ENCODE results near the gene UNC5B.
"Not testable (repeated sequence)": the region's sequence is repeated elsewhere in the genome, so short reads cannot be mapped to it uniquely, and the experiment has no call there.

The UNC5B gene

GRCh38 chr10:71270301-71271220 is 58.2 kb downstream of the UNC5B start:
- DNase-seq, result peak; percentile 51

- no peak for DNase-seq
These were observed 59.3 kb downstream of the UNC5B start for GRCh38 chr10:71271662-71272055.

GRCh38 chr10:71272056-71272771 is 59.8 kb downstream of the UNC5B start:
- no peak for DNase-seq

- not testable (repeated sequence) for DNase-seq
These were observed 60.6 kb downstream of the UNC5B start for GRCh38 chr10:71272974-71273373.

- DNase-seq, result no peak
These were observed 61.1 kb downstream of the UNC5B start for GRCh38 chr10:71273506-71273905.

DNA sequence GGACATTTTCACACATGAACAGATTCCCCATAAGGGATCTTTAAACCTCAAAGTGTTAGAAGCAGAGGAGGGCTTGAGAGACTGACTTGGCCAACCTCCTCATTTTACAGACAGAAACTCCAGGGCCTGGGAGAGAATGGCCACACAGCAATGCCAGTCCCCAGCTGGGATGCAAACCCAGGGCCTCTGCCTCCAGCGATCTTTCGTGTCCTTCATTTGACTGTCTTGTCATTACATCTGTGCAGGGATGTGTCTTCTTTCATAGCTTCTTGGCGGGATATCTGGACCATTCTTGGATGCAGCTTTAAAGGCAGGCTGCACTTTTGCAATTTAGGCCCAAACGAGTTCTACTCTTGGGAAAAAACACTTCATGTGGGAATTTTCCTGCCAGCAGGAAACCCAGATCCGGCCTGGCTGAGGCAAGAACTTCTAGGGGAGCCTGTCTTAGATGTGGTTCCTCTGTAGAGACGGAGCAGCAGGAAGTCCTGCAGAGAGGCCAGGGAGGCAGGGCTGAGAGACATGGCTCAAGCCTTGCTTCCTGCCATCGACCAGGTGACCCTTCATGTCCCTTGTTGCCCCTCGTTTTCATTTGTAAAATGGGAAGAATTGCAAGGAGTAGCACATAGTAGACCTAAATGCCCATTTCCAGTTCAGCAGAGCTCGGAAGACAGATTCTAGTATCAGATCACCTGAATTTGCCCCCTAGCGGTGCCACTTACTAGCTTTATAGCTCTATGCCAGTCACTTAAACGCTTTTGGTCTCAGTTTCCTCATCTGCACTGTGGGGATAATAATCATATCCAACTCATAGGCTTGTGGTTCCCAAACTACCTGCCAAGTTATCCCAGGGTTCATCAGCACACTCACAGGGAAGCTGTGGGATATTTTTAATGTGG is 62.8 kb downstream of the UNC5B start:
- no peak for DNase-seq

DNA sequence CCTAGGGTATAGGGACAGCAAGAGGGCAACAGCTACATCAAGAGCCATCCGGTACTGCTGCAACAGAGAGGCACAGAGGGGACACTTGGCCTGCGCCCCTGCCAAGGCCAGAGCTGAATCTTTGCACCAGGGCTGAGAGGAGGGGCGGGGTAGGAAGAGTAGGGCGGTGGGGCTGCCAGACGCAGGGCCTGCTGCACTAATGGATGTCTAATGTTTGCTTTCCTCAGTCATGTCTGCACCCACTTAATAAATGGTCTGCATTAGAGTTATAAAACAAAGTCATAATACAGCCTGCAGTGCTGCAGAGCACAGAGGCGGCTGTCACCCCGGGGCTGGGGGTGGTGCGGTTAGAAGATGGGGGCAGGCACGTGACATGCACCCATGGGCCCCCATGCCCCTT is 64.5 kb downstream of the UNC5B start:
- no peak for DNase-seq

- DNase-seq, result no peak
These were observed 65.7 kb downstream of the UNC5B start for GRCh38 chr10:71277914-71278665.

DNA sequence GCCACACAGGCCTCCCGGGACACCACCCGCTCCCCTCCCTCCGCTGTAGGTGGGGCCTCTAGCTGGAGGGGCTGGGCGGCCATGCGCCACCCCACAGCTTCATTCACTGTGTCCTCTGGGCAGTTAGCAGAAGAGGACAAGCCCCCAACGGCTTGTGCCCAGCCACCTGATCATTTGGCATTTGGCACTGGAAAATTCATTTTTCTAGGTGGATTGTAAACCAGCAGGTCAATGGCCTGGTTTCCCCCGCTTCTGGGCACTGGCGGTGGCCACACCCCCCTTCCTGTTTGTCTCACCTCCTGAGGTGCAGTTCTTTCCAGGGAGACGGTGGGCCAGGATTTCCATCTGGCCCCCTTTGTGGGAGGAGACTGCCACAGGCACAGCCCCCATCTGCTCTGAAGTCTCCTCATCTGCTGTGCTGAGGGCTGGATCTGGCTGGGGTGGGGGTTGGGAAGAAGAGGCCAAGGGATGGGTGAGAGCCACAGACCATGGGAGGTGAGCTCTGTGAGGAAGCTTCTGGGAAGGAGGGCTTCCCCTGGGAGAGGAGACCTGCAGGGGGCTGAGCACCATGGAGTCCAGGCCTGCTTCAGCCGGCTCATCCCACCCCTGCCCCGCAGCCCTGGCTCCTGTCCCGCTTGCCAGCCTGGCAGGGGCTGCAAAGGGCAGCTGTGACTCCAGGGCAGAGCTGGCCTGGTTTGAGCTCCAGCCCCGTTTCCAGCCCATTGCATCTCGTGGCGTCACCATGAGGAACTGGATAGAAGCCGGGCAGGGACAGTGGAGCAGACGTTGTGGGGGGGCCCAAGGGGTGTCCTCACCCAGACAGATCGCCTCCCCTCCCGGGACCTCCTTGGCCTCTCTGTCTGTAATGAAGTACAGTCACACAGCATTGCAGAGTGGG is 66.6 kb downstream of the UNC5B start:
- DNase-seq, result no peak

- no peak for DNase-seq
These were observed 67.3 kb downstream of the UNC5B start for GRCh38 chr10:71279590-71280170.

- DNase-seq, result no peak
These were observed 67.8 kb downstream of the UNC5B start for GRCh38 chr10:71280216-71280615.

- DNase-seq, result no peak
These were observed 68.5 kb downstream of the UNC5B start for GRCh38 chr10:71280825-71281224.

GRCh38 chr10:71281646-71282322 is 69.4 kb downstream of the UNC5B start:
- DNase-seq, result no peak

GRCh38 chr10:71282323-71282680 is 69.9 kb downstream of the UNC5B start:
- DNase-seq, result no peak

DNA sequence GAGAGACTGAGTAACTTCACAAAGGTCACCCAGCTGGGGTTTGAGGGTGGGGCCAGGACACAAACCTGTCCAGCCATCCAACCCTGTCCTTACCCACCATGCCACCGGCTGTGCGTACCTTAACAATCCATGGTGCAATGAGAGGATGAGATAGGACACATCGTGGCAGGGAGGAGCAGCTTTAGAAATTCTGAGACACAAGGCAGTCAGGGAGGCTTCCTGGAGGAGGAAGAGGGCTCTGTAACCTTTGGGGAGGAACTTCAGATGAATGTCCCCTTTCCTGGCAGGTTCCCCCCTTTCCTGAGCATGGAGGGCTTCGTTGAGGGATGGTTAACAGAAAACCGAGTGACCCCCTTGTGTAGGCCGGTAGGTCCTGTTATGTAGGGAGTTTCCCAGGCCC is 71.0 kb downstream of the UNC5B start:
- no peak for DNase-seq

- no peak for DNase-seq
These were observed 71.5 kb downstream of the UNC5B start for GRCh38 chr10:71283876-71284275.

- DNase-seq, result no peak
These were observed 72.3 kb downstream of the UNC5B start for GRCh38 chr10:71284544-71285179.

- peak; percentile 15 for DNase-seq
These were observed 72.8 kb downstream of the UNC5B start for GRCh38 chr10:71285180-71285545.

DNA sequence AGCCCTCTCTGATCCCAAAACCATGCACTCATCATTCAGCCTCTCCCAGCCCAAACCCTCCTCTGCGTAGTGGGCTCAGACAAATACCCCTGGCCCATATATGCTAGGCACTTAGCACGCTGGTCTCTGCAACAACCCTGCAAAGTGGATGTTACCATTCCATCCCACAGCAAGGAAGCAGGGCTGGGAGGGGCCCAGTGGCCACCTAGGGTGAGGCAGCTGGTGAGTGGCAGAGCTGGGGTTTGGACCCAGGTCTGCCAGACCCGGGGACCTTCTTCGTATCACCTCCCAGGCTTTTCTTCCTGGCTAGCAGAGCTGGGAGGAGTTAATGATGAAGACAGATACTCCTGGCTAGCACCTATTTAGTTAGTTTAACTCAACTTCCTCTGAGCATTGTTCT is 73.6 kb downstream of the UNC5B start:
- DNase-seq, result no peak

All from NCI-H1092 (cell line).